LoVo (cell line): Measurements from ENCODE around the gene SLC22A17.
"Not testable (repeated sequence)": the region's sequence is repeated elsewhere in the genome, so short reads cannot be mapped to it uniquely, and the experiment has no call there.

ENCODE experiments used
- DNase-seq: peaks from one replicate; pipeline ENCODE4 v3.0.0-alpha.2; 2016; ENCODE audit warnings: low spot score

The SLC22A17 gene

DNA sequence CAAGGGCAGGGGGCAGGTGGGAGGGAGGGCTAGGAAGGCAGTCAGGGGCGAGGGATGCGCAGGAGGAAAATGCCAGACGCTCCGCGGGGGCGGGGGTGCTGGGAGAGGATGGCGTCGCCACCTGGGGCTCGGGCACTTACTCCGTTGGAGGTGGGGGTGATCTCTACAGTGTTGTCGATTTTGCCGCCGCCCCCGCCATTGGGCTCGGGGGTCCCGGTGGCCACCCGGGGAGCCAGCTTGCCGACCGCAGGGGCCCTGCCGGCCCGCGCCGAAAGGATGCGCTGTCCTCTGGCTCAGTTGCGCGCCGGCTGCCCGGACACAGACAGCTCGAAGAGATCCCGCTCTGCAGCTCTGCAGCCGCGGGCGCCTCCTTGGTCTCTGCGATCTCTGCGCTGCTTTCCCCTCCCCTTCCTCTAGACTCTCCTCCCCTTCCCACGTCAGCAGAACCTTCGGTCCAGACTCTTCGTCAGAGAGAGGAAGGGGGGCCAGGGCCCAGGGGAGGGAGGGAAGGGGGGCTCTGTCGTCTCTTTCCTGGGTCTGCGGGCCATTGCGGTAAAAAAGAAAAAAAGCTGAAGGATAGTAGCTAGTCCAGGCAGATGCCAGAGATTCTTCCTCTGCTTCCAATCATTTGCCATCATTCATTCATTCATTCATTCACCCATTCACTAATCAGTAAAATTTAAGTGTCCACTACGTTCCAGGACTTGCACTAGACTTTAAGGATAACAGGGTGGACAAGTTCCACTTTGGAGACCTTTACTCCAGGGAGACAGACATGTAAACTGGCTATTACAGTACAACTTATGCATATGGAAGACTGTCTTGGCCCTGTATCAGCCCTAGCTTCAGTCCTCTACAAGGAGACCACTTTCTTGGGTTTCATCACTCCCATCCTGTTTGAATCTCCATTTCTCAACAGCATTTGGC lies at the start of gene SLC22A17:
TSS of gene SLC22A17 (minus strand) at position 382 of the 927 bp plus-strand sequence.
- DNase-seq: no peak

DNA sequence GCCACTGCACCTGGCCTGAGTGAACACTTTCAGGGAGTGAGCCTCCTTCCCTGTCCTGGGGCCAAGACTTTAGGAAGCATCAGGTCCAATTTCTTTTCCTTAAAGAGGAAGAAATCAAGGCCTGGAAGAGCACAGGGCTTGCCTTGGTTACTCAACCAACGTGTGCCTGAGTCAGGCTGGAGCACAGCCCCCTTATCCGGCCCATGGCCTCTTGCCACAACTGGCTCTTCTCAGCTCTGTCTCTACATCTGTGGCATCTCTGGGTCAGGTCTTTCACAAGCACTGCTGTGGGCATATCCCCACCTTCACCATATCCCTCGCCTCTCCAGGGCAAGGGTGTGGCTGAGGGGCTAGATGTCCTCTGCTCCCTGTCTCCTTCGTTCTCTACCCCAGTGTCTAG lies 48.6 kb upstream of the SLC22A17 start:
- no peak for DNase-seq

DNA sequence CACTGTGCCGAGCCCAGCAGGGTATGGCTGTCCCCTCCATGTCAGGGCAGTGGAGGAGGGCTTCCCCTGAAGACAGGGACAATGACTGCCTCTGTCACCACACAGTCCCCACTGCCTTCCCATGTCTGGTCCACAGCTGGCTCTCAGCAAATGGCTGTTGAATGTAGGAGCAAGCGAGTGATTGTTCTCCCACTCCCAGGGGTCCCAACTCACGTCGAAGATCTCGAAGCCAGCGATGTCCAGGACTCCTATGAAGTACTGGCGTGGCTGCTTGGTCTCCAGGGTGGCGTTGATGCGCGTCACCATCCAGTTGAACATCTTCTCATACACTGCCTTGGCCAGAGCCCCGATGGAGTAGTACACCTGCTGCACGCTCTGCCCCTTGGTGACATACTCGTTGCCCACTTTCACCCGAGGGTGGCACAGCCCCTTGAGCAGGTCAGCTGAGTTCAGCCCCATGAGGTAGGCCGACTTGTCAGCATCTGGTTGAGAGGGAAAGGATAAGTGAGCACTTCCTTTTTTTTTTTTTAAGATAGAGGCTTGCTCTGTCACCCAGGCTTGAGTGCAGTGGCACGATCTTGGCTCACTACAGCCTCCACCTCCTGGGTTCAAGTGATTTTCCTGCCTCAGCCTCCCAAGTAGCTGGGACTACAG lies 47.9 kb upstream of the SLC22A17 start:
- DNase-seq: not testable (repeated sequence)

DNA sequence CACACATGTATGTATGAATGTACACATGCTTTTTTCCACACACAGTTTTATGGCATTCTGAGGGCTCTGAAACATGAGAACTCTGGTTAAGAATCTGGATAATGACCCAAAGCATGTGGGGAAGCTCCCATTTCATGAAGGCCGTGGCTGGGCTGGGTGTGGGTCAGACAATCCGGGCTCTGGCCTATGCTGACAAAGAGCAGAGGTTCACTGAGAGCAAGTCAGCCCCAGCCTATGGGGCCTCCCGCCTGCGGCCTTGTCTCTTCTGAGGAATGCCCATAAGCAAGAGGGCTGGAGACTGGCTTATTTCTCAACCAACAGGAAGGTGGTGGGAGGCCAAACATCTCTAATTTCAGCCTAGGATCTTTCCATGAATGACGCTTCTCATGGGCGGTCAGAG lies 46.9 kb upstream of the SLC22A17 start:
- DNase-seq: no peak

DNA sequence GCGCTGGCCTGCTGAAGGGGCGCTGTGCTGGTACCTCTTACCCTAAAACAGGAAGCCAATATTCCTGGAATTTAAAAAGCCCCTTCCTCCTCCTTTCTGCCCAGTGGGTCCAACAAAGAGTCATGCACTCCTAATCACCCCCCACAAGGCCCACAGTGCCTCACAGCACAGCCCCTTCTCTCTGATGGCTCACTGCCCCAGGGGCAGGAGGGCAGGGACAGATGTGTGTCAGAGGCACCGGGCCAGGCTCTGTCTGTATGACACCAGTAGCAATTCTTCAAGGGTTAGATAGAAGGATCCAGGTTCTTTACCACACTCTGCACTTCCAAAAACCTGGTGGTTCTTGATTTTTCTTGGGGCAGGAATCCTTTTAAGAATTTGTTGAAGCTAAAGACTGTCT lies 46.4 kb upstream of the SLC22A17 start:
- DNase-seq: no peak

DNA sequence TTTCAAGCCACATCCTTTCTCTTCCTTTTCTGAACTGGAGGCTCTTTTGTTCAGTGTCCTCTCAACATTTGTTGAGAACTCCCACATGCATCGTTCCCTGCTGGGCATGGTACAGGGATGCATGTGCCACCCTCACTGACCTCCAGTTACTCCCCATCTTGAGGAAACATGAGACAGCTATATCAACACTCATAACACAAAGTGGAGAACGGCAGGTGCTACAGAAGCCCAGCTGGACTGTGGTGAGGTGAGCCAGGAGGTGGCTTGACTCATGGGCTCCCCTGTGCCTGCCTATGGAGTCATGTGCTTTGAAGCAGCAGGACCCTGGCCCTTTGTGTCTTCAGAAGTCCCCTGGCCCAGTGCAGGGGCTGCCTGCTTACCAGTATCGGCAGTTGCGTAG lies 45.7 kb upstream of the SLC22A17 start:
- no peak for DNase-seq

DNA sequence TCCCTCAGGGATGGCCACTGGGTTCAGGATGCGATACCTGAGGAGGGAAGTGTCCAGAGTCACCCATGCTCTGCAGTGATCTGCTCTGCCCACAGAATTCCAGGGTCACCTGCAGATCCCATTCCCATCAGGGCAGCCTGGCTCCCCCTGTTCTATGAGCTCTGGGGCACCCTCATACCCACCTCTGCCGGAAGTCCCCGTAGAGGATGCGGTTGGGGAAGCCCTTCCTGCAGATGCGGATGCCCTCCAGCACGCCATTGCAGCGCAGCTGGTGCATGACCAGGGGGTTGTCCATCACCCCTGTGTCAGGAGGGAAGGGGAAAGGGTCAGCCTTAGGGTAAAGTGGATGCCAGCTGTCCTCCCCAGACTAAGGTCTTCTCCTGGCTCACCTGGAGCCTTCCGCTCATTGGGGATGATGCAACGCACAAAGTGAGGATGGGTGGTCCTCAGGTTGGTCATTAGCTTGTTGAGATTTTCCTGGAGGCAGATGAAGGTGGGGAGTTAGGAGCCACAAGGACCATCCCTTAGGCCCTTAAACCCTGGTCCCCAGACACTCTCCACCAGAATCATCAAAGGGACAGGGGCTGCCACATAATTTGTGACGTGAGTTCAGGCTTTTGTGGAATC lies 44.2 kb upstream of the SLC22A17 start:
- no peak for DNase-seq

DNA sequence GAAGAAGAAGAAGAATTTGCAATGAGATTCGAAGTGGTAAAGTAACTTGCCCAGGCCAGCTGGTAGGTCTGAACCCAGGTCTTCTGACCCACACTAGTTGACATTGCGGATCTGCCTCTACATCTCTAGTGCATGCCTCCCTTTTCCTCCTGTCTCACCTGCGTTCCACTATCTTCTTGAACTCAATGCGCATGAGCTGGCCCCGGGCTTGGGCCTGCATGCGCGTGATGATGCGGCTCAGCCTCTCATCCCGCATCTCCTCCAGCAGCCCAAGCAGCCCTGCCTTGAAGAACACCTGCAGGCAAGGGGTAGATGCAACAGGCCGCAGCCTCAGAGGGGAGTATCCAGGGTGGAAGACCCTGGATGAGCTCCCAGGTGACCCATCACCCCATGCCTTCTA lies 43.4 kb upstream of the SLC22A17 start:
- DNase-seq: no peak

DNA sequence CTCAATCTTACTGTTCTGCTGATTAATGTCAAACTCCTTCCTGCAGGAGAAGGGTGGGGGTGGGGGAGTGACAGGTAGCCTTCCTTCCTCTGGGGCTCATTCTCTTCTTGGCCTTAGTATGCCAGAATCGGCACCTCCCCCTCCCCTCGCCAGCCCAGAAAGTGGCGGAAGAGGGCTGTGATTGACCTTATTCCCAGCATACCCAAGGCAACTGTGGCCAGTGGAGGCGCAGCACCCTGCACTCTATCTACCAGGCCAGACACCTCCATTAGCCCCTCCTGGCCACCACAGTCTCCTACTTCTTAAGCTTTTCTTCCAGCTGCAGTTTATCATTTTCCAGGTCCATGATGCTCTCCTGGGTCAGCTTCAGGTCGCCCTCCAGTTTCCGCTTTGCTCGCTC lies 39.9 kb upstream of the SLC22A17 start:
- no peak for DNase-seq

DNA sequence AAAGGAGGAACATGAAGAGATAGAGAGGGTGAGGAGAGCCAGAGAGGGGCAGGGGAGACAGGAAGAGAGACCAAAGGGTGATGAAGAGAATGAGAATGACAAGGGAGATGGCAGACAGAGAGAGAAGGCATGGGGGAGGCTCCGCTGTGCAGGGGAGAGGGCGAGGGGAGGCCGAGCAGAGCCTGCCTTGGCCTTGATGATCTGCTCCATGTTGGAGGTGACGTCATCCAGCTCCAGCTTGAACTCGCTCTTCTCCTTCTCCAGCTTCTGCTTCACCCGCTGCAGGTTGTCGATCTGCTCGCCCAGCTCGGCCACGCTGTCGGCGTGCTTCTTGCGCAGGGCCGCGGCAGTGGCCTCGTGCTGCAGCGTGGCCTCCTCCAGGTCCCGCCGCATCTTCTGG lies 37.2 kb upstream of the SLC22A17 start:
- not testable (repeated sequence) for DNase-seq

DNA sequence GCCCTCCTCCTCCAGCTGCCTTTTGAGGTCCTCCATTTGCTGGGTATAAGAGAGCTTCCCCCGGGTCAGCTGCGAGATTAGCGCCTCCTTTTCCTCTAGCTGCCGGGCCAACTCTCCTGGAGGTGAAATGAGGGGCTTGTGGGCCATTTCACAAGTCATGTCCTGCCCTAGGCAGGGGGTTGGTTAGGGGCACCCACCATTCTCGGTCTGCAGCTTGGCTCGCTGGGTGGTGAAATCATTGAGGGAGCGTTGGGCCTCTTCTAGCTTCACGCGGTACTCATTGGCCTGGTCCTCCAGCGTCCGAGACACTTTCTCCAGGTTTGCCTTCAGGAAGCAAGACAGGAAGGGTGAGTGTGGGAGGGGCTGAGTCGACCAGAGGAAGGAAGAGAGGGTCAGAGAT lies 36.7 kb upstream of the SLC22A17 start:
- DNase-seq: no peak

DNA sequence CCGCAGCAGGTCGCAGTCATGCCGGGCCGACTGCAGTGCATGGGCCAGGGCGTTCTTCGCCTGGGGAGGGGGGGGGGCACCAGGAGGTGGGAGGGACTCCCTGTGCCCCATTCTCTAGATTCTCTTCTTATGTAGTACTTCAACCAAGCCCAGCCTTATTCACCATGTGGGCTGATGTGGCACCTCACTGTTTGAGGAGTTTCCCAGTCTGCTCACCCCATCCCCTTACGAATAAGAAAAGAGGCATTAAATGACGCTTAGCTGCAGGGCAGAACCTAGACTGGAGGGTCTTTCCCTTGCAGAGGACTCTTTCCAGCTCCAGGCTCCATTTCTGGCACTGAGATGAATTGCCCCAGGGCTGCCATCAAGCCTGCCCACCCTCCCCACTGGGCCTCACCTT lies 36.3 kb upstream of the SLC22A17 start:
- DNase-seq: no peak

DNA sequence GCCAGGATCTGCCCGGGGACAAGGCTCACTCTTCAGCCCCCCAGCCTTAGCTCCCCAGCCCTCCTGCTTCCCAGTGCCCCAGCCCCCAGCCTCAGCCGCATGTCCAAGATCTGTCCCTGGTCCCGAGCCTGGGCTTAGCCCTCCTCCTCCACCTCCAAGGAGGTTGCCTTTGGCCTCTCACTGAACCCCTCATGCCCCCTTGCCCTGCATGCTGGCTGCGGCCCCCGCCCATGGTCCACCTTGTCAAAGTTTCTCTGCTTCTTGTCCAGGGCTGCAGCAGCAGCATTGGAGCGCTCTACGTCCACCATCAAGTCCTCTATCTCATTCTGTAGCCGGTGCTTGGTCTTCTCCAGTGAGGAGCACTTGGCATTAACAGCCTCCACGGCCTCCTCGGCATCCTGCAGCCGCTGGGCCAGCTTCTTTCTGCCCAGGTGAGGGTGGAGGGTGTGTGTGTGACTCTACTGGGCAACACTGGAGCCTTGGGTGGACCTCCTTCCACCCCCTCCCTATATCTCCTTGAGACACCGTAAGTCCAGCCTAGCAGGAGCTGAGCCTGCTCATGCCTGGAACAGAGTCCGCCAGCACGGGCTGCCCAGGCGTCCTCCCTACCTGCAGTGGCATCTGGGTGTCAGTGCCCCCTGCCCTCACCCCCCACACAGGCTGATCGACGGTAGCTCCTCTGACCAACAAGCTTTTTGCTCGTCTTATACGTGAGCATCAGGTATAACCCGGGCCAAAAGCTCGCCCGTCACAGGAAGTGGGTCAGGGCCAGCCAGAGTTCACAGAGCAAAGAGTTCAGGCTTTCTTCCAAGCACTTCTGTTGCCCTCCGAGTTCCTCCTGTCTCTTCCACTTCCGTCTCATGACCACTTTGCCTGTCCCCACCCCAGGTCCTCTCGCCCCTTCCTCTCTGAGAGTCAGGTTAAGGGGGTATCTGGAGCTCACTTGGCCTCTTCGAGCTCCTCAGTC lies 35.5 kb upstream of the SLC22A17 start:
- no peak for DNase-seq

DNA sequence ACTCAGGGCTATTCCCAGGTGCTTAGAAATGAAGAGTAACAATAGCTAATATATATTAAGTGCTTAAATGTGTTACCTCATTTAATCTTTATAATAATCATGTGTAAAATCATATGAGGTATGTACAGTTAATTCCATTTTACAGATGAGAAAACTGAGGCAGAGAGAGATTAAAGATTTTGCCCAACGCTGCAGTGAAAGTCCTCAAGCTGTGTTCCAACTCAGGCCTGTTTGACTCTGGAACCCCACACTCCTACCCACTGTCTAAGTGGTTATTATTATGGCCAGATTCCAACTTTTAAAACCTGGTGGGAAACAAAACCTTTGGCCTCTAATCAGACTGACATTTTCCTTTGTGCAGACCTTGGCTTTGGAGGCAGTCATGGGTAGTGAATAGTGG lies 34.3 kb upstream of the SLC22A17 start:
- no peak for DNase-seq

DNA sequence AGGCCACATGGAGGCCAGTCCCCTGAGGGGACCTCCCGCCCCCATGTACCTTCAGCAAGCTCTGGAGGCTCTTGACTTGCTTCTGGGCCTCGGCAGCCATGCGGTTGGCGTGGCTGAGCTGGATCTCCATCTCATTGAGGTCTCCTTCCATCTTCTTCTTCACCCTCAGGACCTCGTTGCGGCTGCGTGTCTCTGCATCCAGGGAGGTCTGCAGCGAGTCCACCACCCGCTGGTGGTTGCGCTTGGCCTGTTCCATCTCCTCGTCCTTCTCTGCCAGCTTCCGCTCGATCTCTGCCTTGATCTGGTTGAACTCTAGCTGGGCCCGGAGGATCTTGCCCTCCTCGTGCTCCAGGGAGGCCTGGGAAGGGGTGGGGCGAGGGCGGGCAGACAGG lies 33.6 kb upstream of the SLC22A17 start:
- DNase-seq: not testable (repeated sequence)

DNA sequence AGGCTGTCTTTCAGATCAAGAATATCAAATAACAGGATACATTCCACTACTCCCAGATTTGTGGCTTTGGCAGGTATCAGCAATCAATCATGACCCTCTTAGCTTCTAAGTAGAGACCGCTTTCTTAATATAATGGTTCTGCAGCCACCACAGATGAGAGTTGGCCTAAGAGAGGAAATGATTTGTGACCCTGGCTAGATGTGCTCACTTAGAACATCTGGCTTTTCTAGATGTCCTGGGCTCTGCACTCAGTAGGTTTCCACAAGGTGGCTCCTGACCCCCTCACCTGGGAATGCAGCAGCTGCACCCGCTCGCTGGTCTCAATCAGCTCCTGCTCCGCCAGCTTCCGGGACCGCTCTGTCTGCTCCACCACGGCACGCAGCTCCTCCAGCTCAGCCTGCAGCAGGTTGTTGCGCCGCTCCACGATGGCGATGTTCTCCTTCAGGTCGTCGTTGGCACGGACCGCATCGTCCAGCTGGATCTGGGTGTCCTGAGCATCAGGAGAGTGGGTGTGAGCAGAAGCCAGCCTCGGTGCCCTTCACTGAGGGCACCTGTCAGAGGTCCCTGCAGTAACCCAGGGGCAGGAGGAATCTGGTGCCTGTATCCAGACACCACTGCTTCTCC lies 33.1 kb upstream of the SLC22A17 start:
- DNase-seq: no peak

DNA sequence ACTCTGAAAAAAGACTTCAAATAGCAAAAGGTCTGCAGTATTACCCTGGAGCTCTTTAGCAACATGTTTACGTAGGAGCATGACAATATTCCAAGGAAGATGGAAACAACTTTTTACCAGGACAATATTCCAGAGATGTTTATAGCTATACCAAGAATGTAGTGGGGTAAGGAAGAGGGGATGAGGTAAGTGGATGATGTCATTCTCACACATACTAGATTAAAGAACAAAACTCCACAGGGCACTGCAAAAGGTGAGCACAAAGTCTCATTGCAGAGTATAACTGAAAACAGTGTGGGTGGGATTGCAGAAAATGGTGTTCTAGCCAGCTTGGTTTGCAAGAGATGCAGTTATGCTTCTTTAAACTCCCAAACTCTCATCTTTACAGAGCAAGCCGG lies 32.6 kb upstream of the SLC22A17 start:
- no peak for DNase-seq

DNA sequence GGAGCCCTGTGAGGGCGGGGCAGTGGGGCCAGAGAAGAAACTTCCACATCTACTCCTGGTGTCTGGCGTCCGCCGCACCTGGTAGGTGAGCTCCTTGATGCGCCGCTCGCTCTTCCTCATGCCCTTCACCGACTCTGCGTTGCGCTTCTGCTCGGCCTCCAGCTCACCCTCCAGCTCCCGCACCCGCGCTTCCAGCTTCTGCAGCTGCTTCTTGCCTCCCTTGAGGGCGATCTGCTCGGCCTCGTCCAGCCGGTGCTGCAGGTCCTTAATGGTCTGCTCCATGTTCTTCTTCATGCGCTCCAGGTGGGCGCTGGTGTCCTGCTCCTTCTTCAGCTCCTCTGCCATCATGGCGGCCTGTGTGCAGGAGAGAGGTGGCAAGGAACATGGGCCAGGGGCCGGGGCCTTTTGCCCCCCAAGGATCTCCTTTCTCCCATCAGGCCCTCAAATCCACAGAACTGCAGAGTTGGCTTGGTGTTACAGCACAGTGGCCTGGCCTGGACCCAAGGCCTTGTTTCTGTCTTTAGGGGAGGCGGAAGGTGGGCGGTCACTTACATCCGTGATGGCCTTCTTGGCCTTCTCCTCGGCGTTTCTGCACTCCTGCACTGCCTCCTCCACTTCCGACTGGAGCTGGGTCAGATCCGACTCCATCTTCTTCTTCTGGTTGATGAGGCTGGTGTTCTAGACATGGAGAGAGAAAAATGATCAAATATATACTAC lies 31.8 kb upstream of the SLC22A17 start:
- DNase-seq: no peak

DNA sequence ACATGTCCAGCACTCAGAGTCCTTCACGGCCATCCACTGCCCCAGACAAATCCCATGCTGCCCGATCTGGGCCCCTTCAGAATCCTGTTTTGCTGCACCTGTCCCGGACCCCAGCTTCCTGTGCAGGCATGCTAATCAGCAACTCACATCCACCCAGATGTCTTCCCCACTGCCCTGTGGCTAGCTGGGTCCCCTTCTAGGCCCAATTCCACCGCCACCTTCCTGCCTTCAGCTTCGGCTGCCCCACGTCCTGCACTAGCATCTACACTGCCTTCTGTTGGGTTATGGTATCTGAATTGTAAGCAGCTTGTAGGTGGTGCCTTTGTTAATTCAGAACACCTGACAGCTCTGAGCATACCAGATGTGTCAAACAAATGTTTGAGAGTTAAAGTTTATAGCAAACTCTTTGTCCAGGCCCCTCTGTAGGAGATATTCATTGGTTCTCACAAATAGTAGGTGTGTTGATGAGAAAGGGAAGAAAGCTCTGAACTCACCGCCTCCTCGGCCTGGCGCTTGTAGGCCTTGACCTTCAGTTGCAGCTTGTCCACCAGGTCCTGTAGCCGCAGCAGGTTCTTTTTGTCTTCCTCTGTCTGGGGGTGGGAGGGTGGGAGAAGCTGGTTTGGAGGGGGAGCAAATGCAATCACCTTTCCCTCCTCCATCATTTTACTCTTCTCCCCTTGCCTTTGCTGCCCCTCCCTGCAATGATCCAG lies 30.2 kb upstream of the SLC22A17 start:
- no peak for DNase-seq

DNA sequence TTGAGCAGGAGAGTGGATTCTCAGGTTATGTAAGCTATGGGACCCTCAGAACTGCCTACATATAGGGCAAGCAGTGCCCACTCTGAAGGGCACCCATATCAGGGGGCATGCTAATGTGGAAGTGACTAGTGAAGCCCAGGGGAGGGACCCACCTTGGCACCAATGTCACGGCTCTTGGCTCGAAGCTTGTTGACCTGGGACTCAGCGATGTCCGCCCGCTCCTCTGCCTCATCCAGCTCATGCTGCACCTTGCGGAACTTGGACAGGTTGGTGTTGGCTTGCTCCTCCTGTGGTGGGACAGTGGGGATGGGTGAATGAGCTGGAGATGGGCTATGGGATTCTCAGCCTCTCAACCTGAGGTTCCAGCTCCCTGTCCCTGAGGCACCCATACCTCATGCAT lies 29.6 kb upstream of the SLC22A17 start:
- DNase-seq: no peak
